IMR-90 (cell line): ENCODE measurements around the gene PHC3. TPM values are rescaled to one million over a fixed set of nuclear protein-coding genes. Genes with fewer than 3 reads are reported as not detected.

Source experiments
- ATAC-seq: fragments of 200-7000 bp; cut with Tn5 transposase; 2 replicates; pipeline ENCODE4 v1.9.1; 2020; ENCODE audit warnings: low read depth, mild to moderate bottlenecking, moderate library complexity
- Bru-seq: library from RNA; stranded (reverse); fragments of 400-500 nt; gene quantifications from one replicate; lab custom pipeline; 2021; lab: Mats Ljungman, UMichigan
- BruChase-seq, 2 experiments: library from RNA; stranded (reverse); fragments of 400-500 nt; gene quantifications; one replicate each; lab custom pipeline; 2021; lab: Mats Ljungman, UMichigan
- BruUV-seq: library from RNA; stranded (reverse); fragments of 400-500 nt; replicated peaks from 2 replicates; lab custom pipeline; 2021; lab: Mats Ljungman, UMichigan
- CTCF ChIA-PET: fragments of 300-600 bp; formaldehyde crosslinking; extraction: SDS; loops from one replicate; lab custom pipeline; 2021; ENCODE audit warnings: antibody characterized with exemption; lab: Yijun Ruan, JAX
- POLR2A ChIA-PET: fragments of 300-600 bp; sonication (Branson Sonifier 250); formaldehyde crosslinking; loops from one replicate; lab custom pipeline; 2022; ENCODE audit warnings: antibody characterized with exemption; ENCODE audit not compliant: unreplicated experiment; lab: Charles Lee
- DNase-seq: peaks from one replicate; pipeline ENCODE4 v3.0.0; 2013
- H2AFZ ChIP-seq: replicated peaks from 2 replicates; pipeline ENCODE3; 2013; ENCODE audit warnings: low read length, mild to moderate bottlenecking; ENCODE audit not compliant: poor library complexity
- H2AK5ac ChIP-seq: 2 replicates; pipeline ENCODE4 v1.6.1; 2013; ENCODE audit warnings: low read depth, low read length, inconsistent platforms
- H2AK9ac ChIP-seq: replicated peaks from 2 replicates; pipeline ENCODE3; 2013; ENCODE audit warnings: mild to moderate bottlenecking, low read depth, low read length, moderate library complexity; ENCODE audit not compliant: poor library complexity
- H2BK120ac ChIP-seq: 2 replicates; pipeline ENCODE4 v1.6.1; 2013; ENCODE audit warnings: low read depth, low read length, inconsistent platforms
- H2BK15ac ChIP-seq: 3 replicates; pipeline ENCODE4 v1.6.1; 2013; ENCODE audit warnings: low read depth, low read length, inconsistent platforms
- H2BK20ac ChIP-seq: 2 replicates; pipeline ENCODE4 v1.6.1; 2013; ENCODE audit warnings: low read depth, mild to moderate bottlenecking, inconsistent platforms, low read length, moderate library complexity
- H2BK5ac ChIP-seq: 2 replicates; pipeline ENCODE4 v1.6.1; 2013; ENCODE audit warnings: mild to moderate bottlenecking, low read depth, low read length, inconsistent platforms; ENCODE audit not compliant: poor library complexity, severe bottlenecking
- H3K14ac ChIP-seq: replicated peaks from 2 replicates; pipeline ENCODE4 v1.6.1; 2013; ENCODE audit warnings: low read depth, low read length, inconsistent platforms
- H3K18ac ChIP-seq: 2 replicates; pipeline ENCODE4 v1.6.1; 2013; ENCODE audit warnings: low read depth, low read length, control low read depth
- H3K23ac ChIP-seq: 2 replicates; pipeline ENCODE4 v1.6.1; 2013; ENCODE audit warnings: low read depth, low read length, inconsistent platforms
- H3K27ac ChIP-seq: 2 replicates; pipeline ENCODE4 v1.5.1; 2013; ENCODE audit warnings: mild to moderate bottlenecking, control low read depth, low read length; ENCODE audit not compliant: insufficient read depth
- H3K27me3 ChIP-seq: 2 replicates; pipeline ENCODE4 v1.6.1; 2013; ENCODE audit warnings: low read length; ENCODE audit not compliant: control insufficient read depth, insufficient read depth
- H3K36me3 ChIP-seq: 2 replicates; pipeline ENCODE4 v1.6.1; 2013; ENCODE audit warnings: low read length, mixed read lengths; ENCODE audit not compliant: control insufficient read depth, insufficient read depth
- H3K4ac ChIP-seq: 2 replicates; pipeline ENCODE4 v1.6.1; 2013; ENCODE audit warnings: low read depth, low read length, inconsistent platforms
- H3K4me1 ChIP-seq: 2 replicates; pipeline ENCODE4 v1.6.1; 2013; ENCODE audit warnings: low read length, mixed read lengths; ENCODE audit not compliant: control insufficient read depth, insufficient read depth
- H3K4me2 ChIP-seq: 2 replicates; pipeline ENCODE4 v1.6.1; 2013; ENCODE audit warnings: low read depth, mild to moderate bottlenecking, control low read depth, low read length, moderate library complexity
- H3K4me3 ChIP-seq: 2 replicates; pipeline ENCODE4 v1.5.1; 2013; ENCODE audit warnings: low read depth, mild to moderate bottlenecking, control low read depth, low read length, moderate library complexity; ENCODE audit not compliant: insufficient read depth
- H3K56ac ChIP-seq: 2 replicates; pipeline ENCODE4 v1.6.1; 2013; ENCODE audit warnings: low read length, inconsistent platforms; ENCODE audit not compliant: insufficient read depth; ENCODE audit errors: extremely low read depth
- H3K79me1 ChIP-seq, 2 experiments: 2 replicates each; pipeline ENCODE4 v1.6.1; 2013; ENCODE audit warnings: low read length in 2 of 2, inconsistent platforms in 1 of 2, low read depth in 1 of 2
- H3K9ac ChIP-seq: 2 replicates; pipeline ENCODE4 v1.6.1; 2013; ENCODE audit warnings: low read depth, low read length, control low read depth
- H3K9me1 ChIP-seq: 2 replicates; pipeline ENCODE4 v1.6.1; 2013; ENCODE audit warnings: low read length, inconsistent platforms; ENCODE audit not compliant: insufficient read depth
- H3K9me3 ChIP-seq: 2 replicates; pipeline ENCODE4 v1.6.1; 2013; ENCODE audit warnings: low read length; ENCODE audit not compliant: control insufficient read depth, insufficient read depth
- H4K20me1 ChIP-seq: 2 replicates; pipeline ENCODE4 v1.6.1; 2013; ENCODE audit warnings: low read length, inconsistent platforms; ENCODE audit not compliant: insufficient read depth
- H4K5ac ChIP-seq: 2 replicates; pipeline ENCODE4 v1.6.1; 2013; ENCODE audit warnings: mild to moderate bottlenecking, low read depth, low read length, control low read depth
- H4K8ac ChIP-seq, 2 experiments: 2 replicates each; pipeline ENCODE4 v1.6.1; 2013; ENCODE audit warnings: low read depth in 2 of 2, low read length in 2 of 2, control low read depth in 1 of 2, inconsistent platforms in 1 of 2
- H4K91ac ChIP-seq: 2 replicates; pipeline ENCODE4 v1.6.1; 2013; ENCODE audit warnings: low read depth, low read length, inconsistent platforms; ENCODE audit not compliant: insufficient read depth
- CHD1 ChIP-seq: IDR thresholded peaks from 2 replicates; pipeline ENCODE4 v1.6.1; 2012; ENCODE audit warnings: low read depth, low read length, improper control_type of control experiment
- FOS ChIP-seq: fragments of 150-350 bp; IDR thresholded peaks from 2 replicates; pipeline ENCODE4 v1.6.1; 2016; ENCODE audit warnings: low read depth, low read length
- MAFK ChIP-seq: IDR thresholded peaks from 2 replicates; pipeline ENCODE4 v1.6.1; 2012; ENCODE audit warnings: low read depth, low read length, improper control_type of control experiment
- MAZ ChIP-seq: IDR thresholded peaks from 2 replicates; pipeline ENCODE4 v1.6.1; 2012; ENCODE audit warnings: low read depth, mild to moderate bottlenecking, low read length, improper control_type of control experiment, moderate library complexity, borderline replicate concordance
- MXI1 ChIP-seq: IDR thresholded peaks from 2 replicates; pipeline ENCODE4 v1.6.1; 2012; ENCODE audit warnings: low read depth, mild to moderate bottlenecking, low read length, moderate library complexity, borderline replicate concordance
- RCOR1 ChIP-seq: IDR thresholded peaks from 2 replicates; pipeline ENCODE4 v1.6.1; 2012; ENCODE audit warnings: mild to moderate bottlenecking, low read length, improper control_type of control experiment; ENCODE audit not compliant: insufficient replicate concordance
- RFX5 ChIP-seq: IDR thresholded peaks from 2 replicates; pipeline ENCODE4 v1.8.0; 2012; ENCODE audit warnings: low read depth, mild to moderate bottlenecking, low read length, moderate library complexity
- SMC3 ChIP-seq: fragments of 150-350 bp; IDR thresholded peaks from 2 replicates; pipeline ENCODE4 v1.6.1; 2016; ENCODE audit warnings: low read depth, mild to moderate bottlenecking, antibody characterized with exemption, low read length, moderate library complexity
- WGBS, 2 experiments: methylation state at CpG; one replicate each; pipeline versions ENCODE4 v1.1.5 to v1.1.7; 2013; ENCODE audit warnings: missing lambda C conversion rate in 2 of 2; ENCODE audit not compliant: insufficient read length in 1 of 2; ENCODE audit errors: extremely low coverage in 2 of 2; 5-methylcytosine and 5-hydroxymethylcytosine counted together
- dilution Hi-C: fragments of 300-500 bp; cut with HindIII; formaldehyde crosslinking; loops from one replicate; pipeline ENCODE4 v1.14.3; 2018; ENCODE audit warnings: low sequenced_read_pairs; ENCODE audit not compliant: unreplicated experiment
- in situ Hi-C: fragments of 300-500 bp; cut with MboI; formaldehyde crosslinking; loops from 3 replicates; pipeline ENCODE4 v1.14.3; 2019; ENCODE audit warnings: low sequenced_read_pairs, inconsistent platforms, mixed read lengths
- intact Hi-C: fragments of 100-400 bp; cut with micrococcal nuclease; formaldehyde crosslinking; loops from 2 replicates; pipeline ENCODE4 v1.10.0; 2022
- long read RNA-seq: library from polyadenylated mRNA; unstranded; transcript quantifications from one replicate; pipeline ENCODE4 v2.0.0, GENCODE V29; 2021; ENCODE audit not compliant: unreplicated experiment
- polyA plus RNA-seq, 3 experiments: library from polyadenylated mRNA; depleted of rRNA; stranded (reverse); fragments of >200 nt; gene quantifications; 2 replicates each; pipeline ENCODE4 v1.2.3, GENCODE V29; 2012; ENCODE audit warnings: low replicate concordance in 1 of 3
- total RNA-seq: library from RNA; depleted of rRNA; stranded (reverse); fragments of >200 nt; gene quantifications from 2 replicates; pipeline ENCODE4 v1.2.3, GENCODE V29; 2012; rRNA removed
- TF ChIP-seq, protein P1 (sequence below): conservative IDR thresholded peaks from 2 replicates; pipeline ENCODE4 v1.5.1; 2012; ENCODE audit warnings: mild to moderate bottlenecking, low read depth, low read length, improper control_type of control experiment
- TF ChIP-seq, protein P2 (sequence below): fragments of 150-350 bp; IDR thresholded peaks from 2 replicates; pipeline ENCODE4 v1.6.1; 2017; ENCODE audit warnings: mild to moderate bottlenecking, antibody characterized with exemption, low read length, low read depth

Gene PHC3
- total RNA-seq: 17.5 and 26.3 TPM in 2 replicates
- 18.3 and 24.2 TPM in 2 replicates for polyA plus RNA-seq (2012; rRNA removed)
- 3.0 and 9.0 TPM in 2 replicates for polyA plus RNA-seq (2012; cell fraction: cytosol; rRNA removed)
- polyA plus RNA-seq (2012; cell fraction: nucleus; rRNA removed; ENCODE audit: low replicate concordance): 18.4 and 48.1 TPM in 2 replicates
- Bru-seq, nascent RNA: percentile 95 among the genes with signal in this experiment
- percentile 96 among the genes with signal in this experiment for BruChase-seq, experiment 1, labeled RNA remaining after a 6-hour chase
- percentile 96 among the genes with signal in this experiment for BruChase-seq, experiment 2, labeled RNA remaining after a 2-hour chase
- long read RNA-seq, full-length matches to known transcripts: 3 of 10 reads
- long read RNA-seq, partial matches to known transcripts: 2 of 10 reads
- long read RNA-seq, other reads (novel, unspliced or antisense): 5 of 10 reads

- DNase-seq (peak; percentile 85), ATAC-seq (peak; percentile 84)
- Histone ChIP-seq H4K5ac (peak within 1 kb of the TSS; percentile 96), H4K91ac (peak within 1 kb of the TSS; percentile 94), H4K8ac (peak within 1 kb of the TSS; percentile 74 to 98), H2AK5ac (peak within 1 kb of the TSS; percentile 92), H3K14ac (peak within 1 kb of the TSS; percentile 98), H3K27me3 (no peaks in the 10 kb centered on the region), H4K20me1 (peaks cover 12% of the 10 kb centered on the region; the same call in 1 of the 2 replicates), H3K9me3 (no peaks in the 10 kb centered on the region), H2BK20ac (0 out of 2 replicates have a peak within 1 kb of the TSS, but pooled peaks have one; percentile 76), H2BK120ac (peak within 1 kb of the TSS; percentile 89), H3K56ac (peak within 1 kb of the TSS; percentile 95), H3K4me1 (peaks cover 2% of the 10 kb centered on the region; the same call in 1 of the 2 replicates), H3K4ac (peak within 1 kb of the TSS; percentile 99), H3K27ac (peak within 1 kb of the TSS; percentile 99), H3K79me1 (peaks cover 8 to 17% of the 10 kb centered on the region in 2 experiments), H2BK15ac (peak within 1 kb of the TSS; percentile 9; the same call in 1 of the 3 replicates), H3K18ac (peak within 1 kb of the TSS; percentile 94), H2BK5ac (peak within 1 kb of the TSS; percentile 94), H3K9me1 (peaks cover 2% of the 10 kb centered on the region; the same call in 1 of the 2 replicates), H3K4me2 (peak within 1 kb of the TSS; percentile 95), H3K23ac (peak within 1 kb of the TSS; percentile 98), H3K36me3 (peaks cover 13% of the 10 kb centered on the region), H3K9ac (peak within 1 kb of the TSS; percentile 99), H3K4me3 (peak within 1 kb of the TSS; percentile 92), H2AK9ac (peak within 1 kb of the TSS; percentile 97), H2AFZ (peak within 1 kb of the TSS; percentile 99)
- BruUV-seq: no TSS peak
- ChIA-PET CTCF (interaction anchor here (0.9 kb wide), 1 partner anchor 91 kb away, joined by 6 read pairs; no protein-coding TSS in a partner anchor), POLR2A (interaction anchor here (0.6 to 1.0 kb wide), 3 partner anchors 9 to 129 kb away, joined by 3 to 13 read pairs (median 4); no protein-coding TSS in a partner anchor)
- dilution Hi-C loops: no loop called here
- intact Hi-C loops: loop anchor here (2.0 to 10.0 kb wide), 2 partner anchors 94 to 664 kb away; no protein-coding TSS in a partner anchor
- 2% methylated on average over 25 of the region's 71 CpGs; no CpG with 5 or more reads in 1 of the 2 experiments for whole genome bisulfite sequencing, 2 experiments
- in situ Hi-C loops: loop anchor here (10.0 kb wide), 1 partner anchor 674 kb away; no protein-coding TSS in a partner anchor
- TF ChIP-seq CHD1 (no peak), SMC3 (no peak), MAZ (peak; percentile 91), RCOR1 (no peak), FOS (no peak; the same call in 1 of the 2 replicates), MAFK (no peak), MXI1 (peak; percentile 66; the same call in 1 of the 2 replicates), RFX5 (no peak)
- TF ChIP-seq, protein P1, sequence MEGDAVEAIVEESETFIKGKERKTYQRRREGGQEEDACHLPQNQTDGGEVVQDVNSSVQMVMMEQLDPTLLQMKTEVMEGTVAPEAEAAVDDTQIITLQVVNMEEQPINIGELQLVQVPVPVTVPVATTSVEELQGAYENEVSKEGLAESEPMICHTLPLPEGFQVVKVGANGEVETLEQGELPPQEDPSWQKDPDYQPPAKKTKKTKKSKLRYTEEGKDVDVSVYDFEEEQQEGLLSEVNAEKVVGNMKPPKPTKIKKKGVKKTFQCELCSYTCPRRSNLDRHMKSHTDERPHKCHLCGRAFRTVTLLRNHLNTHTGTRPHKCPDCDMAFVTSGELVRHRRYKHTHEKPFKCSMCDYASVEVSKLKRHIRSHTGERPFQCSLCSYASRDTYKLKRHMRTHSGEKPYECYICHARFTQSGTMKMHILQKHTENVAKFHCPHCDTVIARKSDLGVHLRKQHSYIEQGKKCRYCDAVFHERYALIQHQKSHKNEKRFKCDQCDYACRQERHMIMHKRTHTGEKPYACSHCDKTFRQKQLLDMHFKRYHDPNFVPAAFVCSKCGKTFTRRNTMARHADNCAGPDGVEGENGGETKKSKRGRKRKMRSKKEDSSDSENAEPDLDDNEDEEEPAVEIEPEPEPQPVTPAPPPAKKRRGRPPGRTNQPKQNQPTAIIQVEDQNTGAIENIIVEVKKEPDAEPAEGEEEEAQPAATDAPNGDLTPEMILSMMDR: no peak
- TF ChIP-seq, protein P2, sequence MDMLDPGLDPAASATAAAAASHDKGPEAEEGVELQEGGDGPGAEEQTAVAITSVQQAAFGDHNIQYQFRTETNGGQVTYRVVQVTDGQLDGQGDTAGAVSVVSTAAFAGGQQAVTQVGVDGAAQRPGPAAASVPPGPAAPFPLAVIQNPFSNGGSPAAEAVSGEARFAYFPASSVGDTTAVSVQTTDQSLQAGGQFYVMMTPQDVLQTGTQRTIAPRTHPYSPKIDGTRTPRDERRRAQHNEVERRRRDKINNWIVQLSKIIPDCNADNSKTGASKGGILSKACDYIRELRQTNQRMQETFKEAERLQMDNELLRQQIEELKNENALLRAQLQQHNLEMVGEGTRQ: peak; percentile 97
Measured at GRCh38 chr3:170180908-170181885, at the start of gene PHC3. Gene PHC3 (minus strand): TSS chr3:170181733. CDS start chr3:170181715, 18 bp downstream.
